Adrenal gland (tissue), 5 donors: Measurements from ENCODE around the gene RAB6A.

Source experiments
- CTCF ChIP-seq, 6 experiments: fragments of 450-650 bp in 4 of 6; fragments of 200-600 bp in 2 of 6; sonication (generic) in 1 of 6; IDR thresholded peaks; 1 replicate in 5 of 6; 2 replicates in 1 of 6; pipeline versions ENCODE4 v1.5.1 to v1.8.0; 2016 to 2021; ENCODE audit warnings: antibody characterized with exemption in 6 of 6, mild to moderate bottlenecking in 2 of 6, moderate library complexity in 1 of 6
- POLR2A ChIP-seq, 2 donors: fragments of 450-650 bp; IDR thresholded peaks; one replicate each; pipeline ENCODE4 v1.6.1; 2017; ENCODE audit warnings: antibody characterized with exemption in 2 of 2, mild to moderate bottlenecking in 2 of 2, moderate library complexity in 1 of 2
- donor health status: DM: no; HTN: no; CAD: no.

DNA sequence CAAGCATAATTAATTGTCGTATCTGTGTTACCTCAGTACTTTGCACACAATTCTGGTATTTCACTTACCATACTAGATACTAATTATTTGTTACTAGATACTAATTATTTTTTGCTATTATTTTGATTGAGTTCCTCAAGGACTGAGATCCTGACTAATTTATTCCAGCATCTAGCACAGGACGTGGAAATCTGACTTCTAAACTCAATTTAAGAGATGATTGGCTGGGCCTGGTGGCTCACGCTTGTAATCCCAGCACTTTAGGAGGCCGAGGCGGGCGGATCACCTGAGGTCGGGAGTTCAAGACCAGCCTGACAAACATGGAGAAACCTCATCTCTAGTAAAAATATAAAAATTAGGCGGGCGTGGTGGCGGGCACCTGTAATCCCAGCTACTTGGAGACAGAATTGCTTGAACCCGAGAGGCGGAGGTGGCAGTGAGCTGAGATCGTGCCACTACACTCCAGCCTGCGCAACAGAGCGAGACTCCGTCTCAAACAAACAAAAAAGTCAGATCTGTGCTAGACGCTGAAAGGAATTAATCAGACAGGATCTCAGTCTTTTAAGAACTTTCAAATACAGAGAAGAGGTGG is 26.3 kb upstream of the RAB6A start:
- TF ChIP-seq CTCF (IDR thresholded peaks at IDR 0.05): no peak
- no peak for TF ChIP-seq POLR2A (IDR thresholded peaks at IDR 0.05)
